Inferior parietal cortex (tissue), 1 donor: Measurements from ENCODE around the gene BTBD2.
"Not testable (repeated sequence)": the region's sequence is repeated elsewhere in the genome, so short reads cannot be mapped to it uniquely, and the experiment has no call there.

Experiments used
- DNase-seq: peaks from one replicate; pipeline ENCODE4 v3.0.0-alpha.2; 2016; ENCODE audit errors: extremely low spot score

Gene BTBD2

DNA sequence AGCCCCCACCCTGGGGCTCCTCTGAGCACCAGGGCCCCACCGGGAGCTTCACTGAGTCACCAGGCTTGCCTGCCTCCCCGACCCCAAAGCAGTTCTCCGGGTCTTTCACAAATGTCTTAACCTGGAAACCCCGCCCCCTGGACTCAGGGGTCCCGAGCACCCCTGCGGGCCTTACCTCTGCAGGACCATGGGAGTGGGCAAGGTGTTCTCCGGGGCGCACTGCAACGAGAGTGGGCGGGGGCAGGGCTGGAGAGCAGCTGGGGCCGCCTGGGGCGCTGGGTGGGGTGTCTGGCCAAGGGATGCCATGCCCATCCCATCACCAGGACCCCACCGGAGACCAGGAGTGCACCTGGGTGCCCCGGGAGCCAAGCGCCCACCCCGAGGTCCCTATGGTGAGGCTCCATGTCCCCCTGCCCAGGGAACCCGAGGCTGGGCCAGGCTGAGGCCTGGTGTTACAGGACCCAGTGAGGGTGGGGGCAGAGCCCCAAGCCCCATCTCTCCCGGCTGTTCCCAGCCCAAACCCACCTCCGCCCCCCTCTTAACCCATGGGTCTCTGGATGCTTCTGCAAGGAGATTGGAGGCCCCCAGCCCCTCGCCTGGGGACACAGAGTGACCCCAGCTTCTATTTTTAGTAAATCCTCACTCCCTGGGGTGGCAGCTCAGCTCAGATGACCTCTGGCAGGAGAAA lies 24.6 kb upstream of the BTBD2 start:
- DNase-seq: no peak

DNA sequence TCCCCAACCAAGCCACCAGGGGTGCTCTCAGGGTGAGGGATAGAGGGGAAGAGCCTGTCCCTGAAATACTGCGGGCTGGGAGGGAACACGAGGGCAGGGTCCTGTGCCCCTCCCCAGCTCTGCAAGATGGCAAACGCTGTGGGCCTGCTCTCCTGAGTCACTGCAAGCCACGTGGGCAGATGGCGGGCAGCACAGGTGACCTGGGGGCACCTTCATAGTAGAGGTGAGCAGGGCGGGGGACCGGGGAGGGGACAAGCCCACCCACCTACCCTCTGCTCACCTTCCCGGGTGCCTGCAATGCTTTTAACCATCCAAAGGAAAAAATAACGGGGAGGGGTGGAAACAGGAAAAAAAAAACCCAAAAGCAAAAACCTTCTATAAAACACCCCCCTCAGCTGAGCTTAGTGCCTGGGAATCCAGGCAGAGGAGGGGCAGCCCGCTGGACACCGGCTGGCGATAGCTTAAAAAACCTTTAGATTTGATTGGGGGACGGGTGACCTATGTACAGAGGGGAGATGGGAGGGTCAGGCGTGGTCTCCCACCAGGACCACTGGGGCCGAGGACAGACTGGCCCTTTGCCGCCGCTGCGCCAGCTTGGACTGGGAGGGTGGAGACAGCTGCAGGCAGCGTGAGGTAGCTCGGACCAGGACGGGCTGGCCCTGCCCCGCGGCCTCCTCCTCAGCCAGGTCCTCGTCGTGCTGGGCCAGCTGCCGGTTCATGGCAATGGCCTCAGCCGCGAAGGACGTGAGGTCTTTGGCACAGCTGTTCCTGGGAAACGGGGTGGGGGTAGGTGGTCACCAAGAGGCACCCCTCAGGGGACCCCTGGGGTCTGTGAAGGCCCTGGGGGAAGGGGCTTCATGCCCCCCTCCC lies 23.8 kb upstream of the BTBD2 start:
- DNase-seq: no peak

DNA sequence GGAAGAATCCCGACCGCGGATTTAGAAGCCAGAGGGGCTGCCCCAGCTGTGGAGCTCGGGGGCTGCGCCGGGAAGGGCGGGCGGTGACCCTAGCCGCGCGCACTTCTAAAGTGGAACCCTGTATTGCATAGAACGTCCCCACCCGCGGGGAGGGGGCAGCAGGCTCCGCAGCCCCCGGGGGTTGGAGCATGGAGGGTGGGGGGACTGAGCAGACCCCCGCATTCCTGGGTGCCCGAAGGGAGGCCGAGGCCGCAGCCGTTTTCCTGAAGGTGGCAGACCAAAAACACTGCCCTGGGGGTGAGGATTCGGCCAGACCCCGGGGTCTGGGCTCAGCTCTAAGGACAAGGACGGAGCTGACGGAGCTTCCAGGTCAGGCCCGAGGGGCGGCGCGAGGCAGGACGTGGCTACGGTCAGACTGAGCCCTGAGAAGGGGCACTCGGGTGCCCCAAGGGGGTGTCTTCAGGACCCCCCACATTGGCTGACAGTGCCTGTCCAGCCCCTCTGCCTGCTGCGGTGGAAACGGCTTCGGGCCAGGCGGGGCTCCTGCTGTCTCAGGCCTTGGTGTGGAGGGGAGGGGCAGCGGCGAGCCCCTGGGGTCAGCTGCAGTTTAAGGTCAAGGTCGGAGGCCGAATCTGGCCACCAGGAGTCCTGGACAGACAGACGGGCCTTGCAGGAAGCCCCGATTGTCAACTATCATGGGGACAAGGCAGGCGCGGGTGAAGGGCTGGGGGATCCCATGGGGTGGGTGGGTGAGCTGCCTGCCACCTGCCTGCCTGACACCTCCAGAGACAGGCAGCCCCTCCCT lies 23.0 kb upstream of the BTBD2 start:
- no peak for DNase-seq

DNA sequence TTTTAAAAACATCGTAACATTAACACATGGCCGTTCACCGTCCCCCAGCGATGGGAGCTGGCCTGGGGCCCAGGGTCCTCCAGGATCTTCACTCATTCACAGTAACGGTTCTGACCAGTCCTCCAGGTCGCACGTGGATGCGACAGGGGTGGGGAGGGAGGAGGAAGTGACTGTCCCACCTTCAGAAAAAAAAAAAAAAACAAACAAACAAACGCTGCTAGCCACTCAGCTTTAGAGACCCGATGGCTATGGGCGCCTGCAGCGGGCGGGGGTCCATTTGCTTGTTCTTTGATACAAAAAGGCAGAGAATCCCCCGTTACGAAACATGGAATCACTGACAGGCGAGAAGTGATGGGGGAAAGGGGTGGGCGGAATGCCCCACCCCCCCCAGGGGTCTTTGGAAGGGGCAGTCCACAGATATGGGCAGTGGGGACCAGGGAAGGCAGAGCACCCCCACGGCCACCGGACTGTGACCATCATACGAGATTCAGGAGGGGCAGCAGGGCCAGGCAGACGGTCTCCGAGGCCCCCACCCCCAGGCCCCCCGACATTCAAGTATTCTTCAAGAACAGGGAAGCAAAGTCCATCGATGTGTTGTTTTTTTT lies 22.2 kb upstream of the BTBD2 start:
- DNase-seq: no peak

DNA sequence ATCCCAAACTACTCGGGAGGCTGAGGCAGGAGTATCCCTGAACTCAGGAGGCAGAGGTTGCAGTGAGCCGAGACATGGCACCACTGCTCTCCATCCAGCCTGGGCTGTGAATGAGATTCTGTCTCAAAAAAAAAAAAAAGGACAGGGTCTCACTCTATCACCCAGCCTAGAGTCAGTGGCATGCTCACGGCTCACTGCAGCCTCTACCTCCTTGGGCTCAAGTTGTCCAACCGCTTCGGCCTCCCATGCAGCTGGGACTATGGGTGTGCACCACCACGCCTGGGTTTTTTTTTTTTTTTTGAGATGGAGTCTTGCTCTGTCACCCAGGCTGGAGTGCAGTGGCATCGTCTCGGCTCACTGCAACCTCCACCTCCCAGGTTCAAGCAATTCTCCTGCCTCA lies 20.9 kb upstream of the BTBD2 start:
- DNase-seq: no peak

DNA sequence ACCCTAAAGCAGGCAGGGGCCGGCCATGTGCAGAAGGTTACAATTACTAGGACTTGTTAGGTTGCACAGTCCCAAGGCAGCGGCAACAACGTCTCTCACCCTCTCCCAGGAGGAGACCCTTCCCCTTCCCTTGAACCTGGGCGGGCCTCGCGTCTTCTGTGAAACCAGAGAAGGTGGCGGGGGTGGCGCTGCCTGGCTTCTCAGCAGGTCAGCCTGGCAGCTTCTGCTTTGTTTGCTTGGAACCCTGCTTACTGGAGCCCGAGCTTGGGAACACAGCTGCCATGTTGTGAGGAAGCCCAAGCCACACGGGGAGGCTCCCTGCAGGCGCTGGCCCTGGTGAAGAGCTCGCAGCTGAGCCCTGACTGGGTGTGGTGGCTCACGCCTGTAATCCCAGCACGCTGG lies 20.1 kb upstream of the BTBD2 start:
- no peak for DNase-seq

DNA sequence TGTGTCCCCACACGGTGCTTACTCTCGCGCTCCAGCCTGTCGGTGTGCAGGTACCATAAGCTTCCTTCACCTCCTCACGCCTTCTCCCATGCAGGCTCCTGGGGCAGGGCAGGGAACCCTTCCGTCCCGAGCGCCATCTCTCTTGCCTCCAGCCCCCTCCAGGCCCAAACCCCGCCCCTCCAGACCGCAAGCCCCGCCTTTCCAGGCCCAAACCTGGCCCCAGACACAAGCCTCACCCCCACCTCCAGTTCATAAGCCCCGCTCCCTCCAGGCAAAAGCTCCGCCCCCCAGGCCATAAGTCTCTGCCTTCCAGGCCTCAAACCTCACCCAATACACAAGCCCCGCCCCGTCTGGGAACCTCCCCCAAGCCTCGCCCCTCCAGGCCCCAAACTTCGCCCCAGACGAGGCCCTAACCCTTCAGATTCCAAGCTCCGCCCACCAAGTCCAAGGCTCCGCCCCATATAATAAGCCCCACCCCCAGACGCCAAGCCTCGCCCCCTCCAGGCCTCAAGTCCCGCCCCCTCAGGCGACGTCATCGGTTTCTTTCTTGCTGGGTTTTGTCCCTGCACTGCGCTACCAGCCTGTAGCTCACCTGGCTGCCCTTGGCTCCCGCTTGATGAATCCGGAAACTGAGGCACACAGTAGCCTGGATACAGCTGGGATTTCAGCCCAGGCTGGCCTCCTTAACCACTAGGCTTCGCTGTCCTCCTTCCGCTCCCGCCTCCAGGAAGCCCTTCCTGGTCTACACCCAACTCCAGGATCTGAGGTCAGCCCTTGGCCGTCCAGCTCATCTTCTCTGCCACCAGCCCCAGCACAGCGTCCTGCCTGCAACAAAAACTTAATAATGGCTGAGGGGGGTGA lies 19.4 kb upstream of the BTBD2 start:
- DNase-seq: no peak

DNA sequence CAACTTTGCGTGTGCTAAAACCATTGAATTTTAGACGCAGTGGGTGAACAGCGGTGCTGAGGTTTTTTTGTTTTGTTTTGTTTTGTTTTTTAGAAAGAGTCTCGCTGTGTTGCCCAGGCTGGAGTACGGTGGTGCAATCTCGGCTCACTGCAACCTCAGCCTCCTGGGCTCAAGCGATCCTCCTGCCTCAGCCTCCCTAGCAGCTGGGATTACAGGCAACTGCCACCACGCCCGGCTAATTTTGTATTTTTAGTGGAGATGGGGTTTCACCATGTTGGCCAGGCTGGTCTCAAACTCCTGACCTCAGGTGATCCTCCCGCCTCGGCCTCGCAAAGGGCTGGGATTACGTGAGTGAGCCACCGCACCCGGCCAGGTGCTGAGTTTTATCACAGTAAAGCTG lies 18.7 kb upstream of the BTBD2 start:
- DNase-seq: not testable (repeated sequence)

DNA sequence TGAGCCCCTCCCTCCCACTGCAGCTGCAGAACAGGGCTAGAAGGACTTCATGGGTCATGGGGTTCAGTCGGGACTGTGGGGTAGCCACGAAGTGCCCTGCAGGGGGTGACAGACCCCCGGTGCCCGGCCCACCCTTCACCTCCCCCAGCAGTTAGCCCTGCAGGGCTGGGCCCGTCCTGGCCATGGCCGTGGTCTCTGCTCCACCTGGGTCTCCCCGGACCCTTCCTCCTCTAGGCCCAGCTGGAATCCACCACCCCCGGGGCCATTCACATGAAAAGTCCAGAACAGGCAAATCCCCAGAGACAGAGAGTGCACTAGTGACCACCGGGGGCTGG lies 18.3 kb upstream of the BTBD2 start:
- no peak for DNase-seq

DNA sequence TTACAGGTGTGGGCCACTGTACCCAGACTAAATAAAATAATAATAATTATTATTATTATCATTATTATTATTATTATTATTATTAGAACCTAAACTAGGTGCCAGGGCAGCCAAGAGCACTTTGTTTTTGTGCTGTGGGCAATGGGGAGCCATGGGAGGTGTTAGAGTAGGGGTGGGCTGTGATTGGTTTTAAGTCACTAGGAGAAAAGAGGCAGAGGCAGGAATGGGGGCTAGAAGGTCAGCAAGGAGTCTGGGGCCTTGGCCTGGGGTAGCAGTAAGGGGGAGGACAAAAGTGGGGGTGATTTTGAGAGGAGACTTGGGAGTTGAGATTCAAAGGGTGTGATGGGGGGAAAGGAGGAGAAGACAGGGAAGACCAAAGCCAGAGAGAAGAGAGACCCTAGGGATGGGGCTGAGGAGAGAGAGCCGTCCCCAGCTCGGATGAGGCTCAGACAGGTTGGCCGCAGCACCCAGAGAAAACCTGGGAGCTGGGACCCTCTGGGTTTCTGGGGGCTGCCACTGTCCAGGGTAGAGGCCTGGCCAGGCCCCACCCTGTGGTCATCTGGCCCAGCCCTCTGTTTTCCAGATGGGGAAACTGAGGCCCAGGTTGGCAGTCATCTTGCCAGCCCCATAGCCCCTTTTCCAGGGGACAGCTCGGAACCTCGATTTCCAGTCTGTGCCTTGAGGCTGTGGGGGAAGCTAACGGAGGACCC lies 17.8 kb upstream of the BTBD2 start:
- no peak for DNase-seq

DNA sequence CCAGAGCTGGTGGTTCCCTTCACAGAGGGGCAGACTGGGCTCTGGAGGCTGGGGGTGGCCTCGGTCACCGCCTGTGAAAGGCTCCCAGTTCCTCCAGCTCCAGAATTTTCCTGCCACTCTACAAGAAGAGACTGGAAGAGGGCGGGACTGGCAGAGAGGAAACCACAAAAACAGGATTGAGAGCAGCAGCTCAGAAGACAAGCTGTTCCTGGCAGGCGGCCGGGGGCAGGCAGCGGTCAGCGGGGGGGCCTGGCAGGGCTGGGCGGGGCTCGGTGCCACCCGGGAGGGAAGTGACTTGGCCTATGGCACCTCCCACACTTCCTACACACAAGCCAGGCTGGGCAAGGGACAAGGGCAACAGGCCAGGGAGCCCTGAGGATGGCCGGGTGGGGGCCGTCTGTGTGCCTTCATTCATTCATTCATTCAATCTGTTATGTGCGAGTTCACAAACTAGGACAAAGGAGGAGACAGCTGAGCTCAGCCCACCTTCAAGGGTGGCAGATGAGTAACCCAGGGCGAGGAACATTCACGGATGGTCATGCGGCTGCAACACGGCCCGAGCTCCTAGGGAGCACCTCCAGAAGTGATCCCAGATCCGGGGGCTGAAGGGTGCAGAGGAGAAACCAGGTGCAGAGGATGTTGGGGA lies 16.9 kb upstream of the BTBD2 start:
- DNase-seq: peak; percentile 87

DNA sequence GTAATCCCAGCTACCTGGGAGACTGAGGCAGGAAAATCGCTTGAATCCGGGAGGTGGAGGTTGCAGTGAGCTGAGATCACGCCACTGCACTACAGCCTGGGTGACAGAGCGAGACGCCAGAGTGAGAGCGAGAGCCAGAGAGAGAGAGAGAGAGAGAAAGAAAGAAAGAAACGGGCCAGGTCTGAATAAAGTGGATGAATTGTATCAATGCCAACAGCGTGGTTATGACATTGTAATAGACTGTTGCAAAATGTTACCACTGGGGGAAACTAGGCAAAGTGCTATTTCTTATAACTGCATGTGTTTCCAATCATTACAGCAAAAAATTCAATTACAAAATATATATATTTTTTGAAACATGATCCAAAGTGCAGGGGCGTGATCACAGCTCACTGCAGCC lies 11.8 kb upstream of the BTBD2 start:
- DNase-seq: no peak

DNA sequence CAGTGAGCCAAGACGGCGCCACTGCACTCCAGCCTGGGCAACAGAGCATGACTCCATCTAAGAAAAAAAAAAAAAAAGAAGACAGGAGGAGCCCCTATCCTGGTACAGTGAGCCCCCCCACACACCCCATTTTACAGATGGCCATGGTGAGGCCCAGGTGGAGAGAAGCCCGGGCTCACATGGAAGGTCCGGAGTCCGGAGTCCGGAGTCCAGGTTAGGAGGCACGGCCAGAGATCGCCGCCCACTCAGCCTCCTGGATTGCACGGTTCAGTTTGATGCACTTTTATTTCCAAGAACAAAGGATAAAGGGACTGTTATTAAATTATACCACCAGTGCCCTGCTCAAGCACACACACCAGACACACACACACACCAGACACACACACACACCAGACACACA lies 11.3 kb upstream of the BTBD2 start:
- DNase-seq: no peak

DNA sequence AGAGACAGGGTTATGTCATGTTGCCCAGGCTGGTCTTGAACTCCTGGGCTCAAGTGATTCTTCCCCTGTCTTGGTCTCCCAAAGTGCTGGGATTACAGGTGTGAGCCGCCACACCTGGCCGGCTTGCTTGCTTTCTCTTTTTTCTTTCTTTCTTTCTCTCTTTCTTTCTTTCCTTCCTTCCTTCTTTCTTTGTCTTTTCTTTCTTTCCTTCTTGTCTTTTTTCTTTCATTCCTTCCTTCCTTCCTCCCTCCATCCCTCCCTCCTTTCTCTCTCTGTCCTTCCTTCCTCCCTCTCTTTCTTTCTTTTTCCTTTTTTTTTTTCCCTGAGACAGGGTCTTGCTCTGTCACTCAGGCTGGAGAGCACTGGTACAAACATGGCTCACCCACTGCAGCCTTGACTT lies 6.8 kb upstream of the BTBD2 start:
- no peak for DNase-seq

DNA sequence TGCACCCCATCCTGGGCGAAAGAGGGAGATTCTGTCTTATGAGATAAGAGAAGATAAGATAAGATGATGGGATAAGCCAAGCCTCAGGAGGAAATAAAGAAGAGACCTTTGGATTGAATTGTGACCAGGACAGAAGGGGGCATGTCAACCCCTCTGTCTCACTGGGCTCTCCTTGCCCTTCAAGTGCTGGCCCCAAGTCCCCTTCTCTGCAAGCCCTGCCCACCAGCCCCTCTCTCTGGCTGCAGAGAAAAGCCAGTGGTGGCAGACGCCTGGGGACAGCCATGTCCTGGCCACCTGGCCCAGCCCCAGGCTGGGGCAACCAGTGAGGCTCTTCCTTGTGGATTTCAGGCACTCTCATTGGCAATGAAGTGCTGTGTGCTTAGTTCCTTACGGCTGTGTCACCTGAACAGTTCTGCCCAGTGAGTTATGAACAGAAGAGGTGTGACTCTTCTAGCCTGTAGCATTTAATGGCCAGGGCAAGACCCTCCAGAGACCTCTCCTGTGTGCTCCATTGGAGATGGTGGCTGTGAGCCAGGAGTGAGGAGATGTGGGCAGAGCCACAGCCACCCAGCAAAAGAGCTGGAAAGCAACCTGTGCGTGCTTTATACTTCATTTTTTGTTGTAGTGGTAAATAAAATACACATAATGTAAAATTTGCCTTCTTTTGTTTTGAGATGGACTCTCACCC lies 6.1 kb upstream of the BTBD2 start:
- DNase-seq: no peak

DNA sequence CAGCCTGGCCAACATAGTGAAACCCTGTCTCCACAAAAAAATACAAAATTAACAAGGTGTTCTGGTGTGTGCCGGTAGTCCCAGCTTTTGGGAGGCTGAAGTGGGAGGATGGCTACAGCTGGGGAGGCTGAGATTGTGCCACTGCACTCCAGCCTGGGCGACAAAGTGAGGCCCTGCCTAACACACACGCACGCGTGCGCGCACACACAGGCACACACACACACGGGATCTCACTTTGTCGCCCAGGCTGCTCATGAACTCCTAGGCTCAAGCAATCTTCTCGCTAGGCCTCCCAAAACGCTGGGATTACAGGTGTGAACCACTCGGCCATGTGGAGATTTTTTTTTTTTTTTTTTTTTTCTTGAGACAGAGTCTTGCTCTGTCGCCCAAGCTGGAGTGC lies 3.2 kb upstream of the BTBD2 start:
- no peak for DNase-seq

DNA sequence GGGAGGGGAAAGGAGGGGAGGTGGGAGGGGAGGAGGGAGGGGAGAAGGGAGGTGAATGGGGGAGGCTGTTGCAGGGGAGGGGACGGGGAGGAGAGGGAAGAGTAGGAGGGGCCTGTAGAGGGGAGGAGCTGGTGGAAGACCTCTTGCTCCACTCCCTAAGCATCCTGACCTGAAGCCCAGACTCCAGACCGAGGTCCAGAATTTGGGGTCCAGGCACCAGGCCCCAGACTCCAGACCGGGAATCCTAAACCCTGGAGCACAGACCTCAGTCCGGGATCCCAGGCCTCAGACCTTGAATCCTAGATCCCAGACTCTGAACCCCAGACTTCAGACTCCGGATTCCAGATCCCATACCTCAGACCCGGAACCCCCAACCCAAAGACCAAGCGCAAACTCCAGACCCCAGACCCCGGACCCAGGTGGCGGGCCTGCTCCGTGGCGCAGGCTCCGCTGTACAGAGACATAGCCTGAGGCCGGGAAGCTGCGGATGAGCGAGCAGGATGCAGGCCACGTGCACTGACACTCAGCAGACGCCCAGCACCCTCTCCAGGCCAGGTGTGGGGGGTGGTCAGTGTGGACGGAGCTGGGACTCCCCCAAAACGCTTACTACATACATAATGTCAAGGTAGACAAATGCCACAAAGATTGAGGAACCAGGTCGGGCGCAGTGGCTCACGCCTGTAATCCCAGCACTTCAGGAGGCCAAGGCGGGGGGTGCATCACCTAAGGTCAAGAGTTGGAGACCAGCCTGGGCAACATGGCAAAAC lies 710 bp upstream of the BTBD2 start:
- peak; percentile 15 for DNase-seq

DNA sequence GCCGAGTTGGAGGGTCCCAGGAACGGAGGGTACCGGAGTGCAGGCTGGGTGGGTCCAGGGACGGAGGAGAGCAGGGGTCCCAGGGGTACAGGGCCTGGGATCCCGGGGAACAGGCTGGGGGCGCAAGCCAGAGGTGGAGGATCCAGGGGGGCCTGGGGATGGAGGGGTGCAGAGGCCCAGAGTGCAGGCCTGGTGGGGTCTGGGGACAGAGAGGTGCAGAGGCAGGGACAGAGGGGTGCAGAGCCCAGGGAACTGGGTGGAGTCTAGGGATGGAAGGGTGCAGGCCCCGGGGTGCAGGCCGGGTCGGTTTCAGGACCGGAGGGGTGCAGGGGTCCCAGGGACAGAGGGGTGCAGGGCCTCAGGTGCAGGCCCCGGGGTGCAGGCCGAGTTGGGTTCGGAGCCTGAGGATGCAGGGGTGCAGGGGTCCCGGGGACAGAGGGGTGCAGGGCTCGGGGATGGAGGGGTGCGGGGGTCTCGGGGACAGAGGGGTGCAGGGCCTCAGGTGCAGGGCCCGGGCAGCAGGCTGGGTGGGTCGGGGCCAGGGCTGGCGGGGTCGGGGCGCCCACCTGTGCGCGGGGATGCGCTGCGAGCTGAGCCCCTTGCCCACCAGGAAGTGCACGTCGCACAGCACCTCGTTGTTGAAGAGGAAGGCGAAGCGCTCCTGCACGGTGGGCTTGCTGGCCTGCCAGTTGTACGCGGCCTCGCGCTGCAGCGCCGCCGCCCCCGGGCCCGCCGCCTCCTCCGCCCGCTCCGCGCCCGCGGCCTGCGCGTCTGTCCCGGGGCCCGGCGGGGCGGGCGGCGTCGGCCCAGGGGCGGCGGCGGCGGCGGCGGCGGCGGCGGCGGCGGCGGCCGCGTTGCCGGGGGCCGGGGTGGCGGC lies 545 bp downstream of the BTBD2 start:
- no peak for DNase-seq
